ENCODE measurements around the gene PRKCA.

PRKCA gene

GRCh38 chr17:66822009-66822408 lies 519.6 kb downstream of the PRKCA start:
- no peak for DNase-seq (ENCODE audit: low read depth in 4 of 4, low spot score in 1 of 4)

GRCh38 chr17:66826856-66827255 lies 524.4 kb downstream of the PRKCA start:
- DNase-seq (ENCODE audit: low read depth in 4 of 4, low spot score in 1 of 4) = no peak

- no peak for DNase-seq (ENCODE audit: low read depth in 4 of 4, low spot score in 1 of 4)
Measured at GRCh38 chr17:66829386-66829864, 527.0 kb downstream of the PRKCA start.

GRCh38 chr17:66829883-66830282 lies 527.5 kb downstream of the PRKCA start:
- DNase-seq (ENCODE audit: low read depth in 4 of 4, low spot score in 1 of 4) = no peak

- DNase-seq (ENCODE audit: low read depth in 4 of 4, low spot score in 1 of 4) = no peak
Measured at GRCh38 chr17:66830451-66830850, 528.0 kb downstream of the PRKCA start.

- DNase-seq (ENCODE audit: low read depth in 4 of 4, low spot score in 1 of 4) = no peak
Measured at GRCh38 chr17:66831383-66832210, 529.2 kb downstream of the PRKCA start.

- no peak for DNase-seq (ENCODE audit: low read depth in 4 of 4, low spot score in 1 of 4)
Measured at GRCh38 chr17:66833201-66833600, 530.8 kb downstream of the PRKCA start.

GRCh38 chr17:66834426-66834918 lies 532.1 kb downstream of the PRKCA start:
- no peak for DNase-seq (ENCODE audit: low read depth in 4 of 4, low spot score in 1 of 4)

GRCh38 chr17:66834919-66835454 lies 532.6 kb downstream of the PRKCA start, which contains the start of gene CACNG5:
Gene CACNG5 (plus strand): TSS chr17:66835117. CDS start chr17:66877333, 42,216 bp downstream.
- no peak for DNase-seq (ENCODE audit: low read depth in 4 of 4, low spot score in 1 of 4)

- no peak for DNase-seq (ENCODE audit: low read depth in 4 of 4, low spot score in 1 of 4)
Measured at GRCh38 chr17:66835476-66835875, 533.1 kb downstream of the PRKCA start.

GRCh38 chr17:66836063-66837005 lies 533.9 kb downstream of the PRKCA start:
- no peak for DNase-seq (ENCODE audit: low read depth in 4 of 4, low spot score in 1 of 4)

- DNase-seq (ENCODE audit: low read depth in 4 of 4, low spot score in 1 of 4) = no peak
Measured at GRCh38 chr17:66837226-66837625, 534.8 kb downstream of the PRKCA start.

GRCh38 chr17:66837885-66838665 lies 535.7 kb downstream of the PRKCA start:
- DNase-seq (ENCODE audit: low read depth in 4 of 4, low spot score in 1 of 4) = no peak

- DNase-seq (ENCODE audit: low read depth in 4 of 4, low spot score in 1 of 4) = no peak
Measured at GRCh38 chr17:66839616-66840015, 537.2 kb downstream of the PRKCA start.

- DNase-seq (ENCODE audit: low read depth in 4 of 4, low spot score in 1 of 4) = no peak
Measured at GRCh38 chr17:66840061-66840460, 537.6 kb downstream of the PRKCA start.

GRCh38 chr17:66841328-66841727 lies 538.9 kb downstream of the PRKCA start:
- no peak for DNase-seq (ENCODE audit: low read depth in 4 of 4, low spot score in 1 of 4)

GRCh38 chr17:66841744-66842143 lies 539.3 kb downstream of the PRKCA start:
- DNase-seq (ENCODE audit: low read depth in 4 of 4, low spot score in 1 of 4) = no peak

- DNase-seq (ENCODE audit: low read depth in 4 of 4, low spot score in 1 of 4) = no peak
Measured at GRCh38 chr17:66842505-66842904, 540.1 kb downstream of the PRKCA start.

GRCh38 chr17:66842959-66843358 lies 540.5 kb downstream of the PRKCA start:
- DNase-seq (ENCODE audit: low read depth in 4 of 4, low spot score in 1 of 4) = no peak

GRCh38 chr17:66843627-66844026 lies 541.2 kb downstream of the PRKCA start:
- no peak for DNase-seq (ENCODE audit: low read depth in 4 of 4, low spot score in 1 of 4)

All from stimulated activated CD4-positive, alpha-beta T cell treated with anti-CD3 and anti-CD28 coated beads, Interleukin-1b, Interleukin-23, amount 100 ng/mL, for 24 hours (primary cell).